ENCODE results near the gene UNC13A. TPM values are rescaled to one million over a fixed set of nuclear protein-coding genes. Genes with fewer than 3 reads are reported as not detected.

Gene UNC13A
- total RNA-seq, 1 experiment from 2014 or later = 0.18 TPM

- H3K27me3 Mint-ChIP-seq (ENCODE audit: insufficient read depth, unreplicated experiment) = no peaks in the 10 kb centered on the region
- H3K4me1 Mint-ChIP-seq (ENCODE audit: low read depth, unreplicated experiment) = peaks cover 13% of the 10 kb centered on the region
- POLR2A ChIA-PET = no interaction called here
- Histone ChIP-seq H3K27me3 (replicated peaks; ENCODE audit: control insufficient read depth, insufficient read depth, low read length) (no peaks in the 10 kb centered on the region), H3K4me1 (0 out of 2 replicates have a peak, but pooled peaks cover 5% of the 10 kb centered on the region), H3K36me3 (ENCODE audit: control insufficient read depth, insufficient read depth, low read length) (peaks cover 1% of the 10 kb centered on the region), H3K4me3 (ENCODE audit: low read depth, low read length) (no peak overlapping the region), H3K9me3 (no peaks in the 10 kb centered on the region)
- peaks cover 63% of the 10 kb centered on the region for H3K36me3 Mint-ChIP-seq (ENCODE audit: insufficient read depth, unreplicated experiment)
- H3K4me3 Mint-ChIP-seq (ENCODE audit: unreplicated experiment) = no peak overlapping the region
- intact Hi-C loops (cut with micrococcal nuclease; ENCODE audit: unreplicated experiment) = no loop called here
- H3K9me3 Mint-ChIP-seq (ENCODE audit: unreplicated experiment) = no peaks in the 10 kb centered on the region
- no peak overlapping the region for H3K27ac Mint-ChIP-seq (ENCODE audit: unreplicated experiment)
- BruUV-seq (replicated peaks) = no TSS peak
- CTCF ChIA-PET = interaction anchor here (1.5 kb wide), 1 partner anchor 11 kb away, joined by 7 read pairs; no protein-coding TSS in a partner anchor
- TF ChIP-seq CTCF (IDR thresholded peaks at IDR 0.05; ENCODE audit: insufficient read depth in 1 of 2, low read depth in 1 of 2, low read length in 1 of 2, severe bottlenecking in 1 of 2, unreplicated experiment in 1 of 2) = no peak
- no peak for DNase-seq
Observed at GRCh38 chr19:17562561-17562960, 125.6 kb downstream of the UNC13A start.

GRCh38 chr19:17562097-17562496, 126.1 kb downstream of the UNC13A start:
- no peak for DNase-seq
- ChIA-PET POLR2A (no interaction called here), CTCF (no interaction called here)
- H3K27me3 ChIP-seq (replicated peaks; ENCODE audit: control insufficient read depth, insufficient read depth, low read length) = no peaks in the 10 kb centered on the region
- Mint-ChIP-seq H3K36me3 (ENCODE audit: insufficient read depth, unreplicated experiment) (peaks cover 59% of the 10 kb centered on the region), H3K27ac (ENCODE audit: unreplicated experiment) (no peak overlapping the region), H3K27me3 (ENCODE audit: insufficient read depth, unreplicated experiment) (no peaks in the 10 kb centered on the region), H3K4me1 (ENCODE audit: low read depth, unreplicated experiment) (peaks cover 13% of the 10 kb centered on the region), H3K9me3 (ENCODE audit: unreplicated experiment) (no peaks in the 10 kb centered on the region), H3K4me3 (ENCODE audit: unreplicated experiment) (no peak overlapping the region)
- H3K4me3 ChIP-seq (ENCODE audit: low read depth, low read length) = no peak overlapping the region
- TF ChIP-seq CTCF (IDR thresholded peaks at IDR 0.05; ENCODE audit: insufficient read depth in 1 of 2, low read depth in 1 of 2, low read length in 1 of 2, severe bottlenecking in 1 of 2, unreplicated experiment in 1 of 2) = no peak
- BruUV-seq (replicated peaks) = no TSS peak
- H3K36me3 ChIP-seq (ENCODE audit: control insufficient read depth, insufficient read depth, low read length) = peaks cover 1% of the 10 kb centered on the region
- H3K9me3 ChIP-seq = no peaks in the 10 kb centered on the region
- H3K4me1 ChIP-seq = 0 out of 2 replicates have a peak, but pooled peaks cover 5% of the 10 kb centered on the region
- intact Hi-C loops (cut with micrococcal nuclease; ENCODE audit: unreplicated experiment) = no loop called here

- peak overlapping the region; percentile 76 for H3K27ac Mint-ChIP-seq (ENCODE audit: unreplicated experiment)
- DNase-seq = no peak
- H3K4me3 Mint-ChIP-seq (ENCODE audit: unreplicated experiment) = peak overlapping the region; percentile 12
- intact Hi-C loops (cut with micrococcal nuclease; ENCODE audit: unreplicated experiment) = no loop called here
- no peaks in the 10 kb centered on the region for H3K9me3 ChIP-seq
- H3K27me3 Mint-ChIP-seq (ENCODE audit: insufficient read depth, unreplicated experiment) = no peaks in the 10 kb centered on the region
- no TSS peak for BruUV-seq (replicated peaks)
- 0 out of 2 replicates have a peak, but pooled peaks cover 6% of the 10 kb centered on the region for H3K4me1 ChIP-seq
- peaks cover 13% of the 10 kb centered on the region for H3K4me1 Mint-ChIP-seq (ENCODE audit: low read depth, unreplicated experiment)
- no peaks in the 10 kb centered on the region for H3K9me3 Mint-ChIP-seq (ENCODE audit: unreplicated experiment)
- H3K4me3 ChIP-seq (ENCODE audit: low read depth, low read length) = no peak overlapping the region
- H3K36me3 ChIP-seq (ENCODE audit: control insufficient read depth, insufficient read depth, low read length) = peaks cover 1% of the 10 kb centered on the region
- no peaks in the 10 kb centered on the region for H3K27me3 ChIP-seq (replicated peaks; ENCODE audit: control insufficient read depth, insufficient read depth, low read length)
- ChIA-PET CTCF (interaction anchor here (1.0 to 2.0 kb wide), 2 partner anchors 46 to 206 kb away, joined by 8 to 9 read pairs; no protein-coding TSS in a partner anchor), POLR2A (interaction anchor here (1.3 to 1.5 kb wide), 2 partner anchors 21 to 46 kb away, joined by 4 read pairs; no protein-coding TSS in a partner anchor)
- H3K36me3 Mint-ChIP-seq (ENCODE audit: insufficient read depth, unreplicated experiment) = peaks cover 56% of the 10 kb centered on the region
- no peak for TF ChIP-seq CTCF (IDR thresholded peaks at IDR 0.05; ENCODE audit: insufficient read depth in 1 of 2, low read depth in 1 of 2, low read length in 1 of 2, severe bottlenecking in 1 of 2, unreplicated experiment in 1 of 2)
Observed at GRCh38 chr19:17560205-17560595, 128.0 kb downstream of the UNC13A start.
